Loucy (cell line): ENCODE data around the gene PRR23E.

Experiments used
- EZH2phosphoT487 ChIP-seq: fragments of 200-600 bp; IDR thresholded peaks from 2 replicates; pipeline ENCODE4 v1.6.1; 2018; ENCODE audit warnings: antibody characterized with exemption, mild to moderate bottlenecking, moderate library complexity, borderline replicate concordance
- TF ChIP-seq, protein P1 (sequence below): fragments of 200-600 bp; sonication (generic); conservative IDR thresholded peaks from 2 replicates; pipeline ENCODE4 v1.5.1; 2014; ENCODE audit warnings: mild to moderate bottlenecking, antibody characterized with exemption, low read length

DNA sequence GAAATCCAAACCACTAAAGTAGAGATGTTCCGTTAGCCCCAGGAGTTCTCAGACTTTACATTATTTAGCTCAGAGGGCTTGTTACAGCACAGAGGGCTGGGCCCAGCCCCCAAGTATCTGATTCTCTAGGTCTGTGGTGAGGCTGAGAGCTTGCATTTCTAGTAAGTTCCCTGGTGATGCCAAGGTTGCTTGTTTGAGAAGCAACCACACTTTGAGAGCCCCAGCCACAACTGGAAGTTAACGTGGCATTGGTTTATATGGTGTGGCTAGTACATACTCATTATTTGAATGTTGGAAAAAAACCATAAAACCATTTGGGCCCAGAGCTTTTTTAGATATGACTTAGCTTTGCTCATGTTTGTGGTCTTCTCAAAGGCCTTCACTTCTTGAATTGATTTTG, 35.9 kb downstream of the PRR23E start:
- TF ChIP-seq, protein P1, sequence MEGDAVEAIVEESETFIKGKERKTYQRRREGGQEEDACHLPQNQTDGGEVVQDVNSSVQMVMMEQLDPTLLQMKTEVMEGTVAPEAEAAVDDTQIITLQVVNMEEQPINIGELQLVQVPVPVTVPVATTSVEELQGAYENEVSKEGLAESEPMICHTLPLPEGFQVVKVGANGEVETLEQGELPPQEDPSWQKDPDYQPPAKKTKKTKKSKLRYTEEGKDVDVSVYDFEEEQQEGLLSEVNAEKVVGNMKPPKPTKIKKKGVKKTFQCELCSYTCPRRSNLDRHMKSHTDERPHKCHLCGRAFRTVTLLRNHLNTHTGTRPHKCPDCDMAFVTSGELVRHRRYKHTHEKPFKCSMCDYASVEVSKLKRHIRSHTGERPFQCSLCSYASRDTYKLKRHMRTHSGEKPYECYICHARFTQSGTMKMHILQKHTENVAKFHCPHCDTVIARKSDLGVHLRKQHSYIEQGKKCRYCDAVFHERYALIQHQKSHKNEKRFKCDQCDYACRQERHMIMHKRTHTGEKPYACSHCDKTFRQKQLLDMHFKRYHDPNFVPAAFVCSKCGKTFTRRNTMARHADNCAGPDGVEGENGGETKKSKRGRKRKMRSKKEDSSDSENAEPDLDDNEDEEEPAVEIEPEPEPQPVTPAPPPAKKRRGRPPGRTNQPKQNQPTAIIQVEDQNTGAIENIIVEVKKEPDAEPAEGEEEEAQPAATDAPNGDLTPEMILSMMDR, result no peak
- no peak for TF ChIP-seq EZH2phosphoT487
